Measurements from ENCODE around the gene MAP4K3.
"Not testable (repeated sequence)": the region's sequence is repeated elsewhere in the genome, so short reads cannot be mapped to it uniquely, and the experiment has no call there.

MAP4K3 gene

GRCh38 chr2:39264733-39265132, 172.4 kb downstream of the MAP4K3 start:
- TF ChIP-seq POLR2A (IDR thresholded peaks at IDR 0.05; ENCODE audit: low read length) (no peak), GATA1 (IDR thresholded peaks at IDR 0.05; ENCODE audit: low read depth, low read length) (no peak)
- DNase-seq = no peak

- no peak for TF ChIP-seq GATA1 (IDR thresholded peaks at IDR 0.05; ENCODE audit: low read depth, low read length)
- no peak for TF ChIP-seq POLR2A (IDR thresholded peaks at IDR 0.05; ENCODE audit: low read length)
- DNase-seq = no peak
Observed at GRCh38 chr2:39260087-39260486, 177.0 kb downstream of the MAP4K3 start.

- TF ChIP-seq POLR2A (IDR thresholded peaks at IDR 0.05; ENCODE audit: low read length) (no peak), GATA1 (IDR thresholded peaks at IDR 0.05; ENCODE audit: low read depth, low read length) (no peak)
- no peak for DNase-seq
Observed at GRCh38 chr2:39256040-39256439, 181.0 kb downstream of the MAP4K3 start.

GRCh38 chr2:39252888-39253518, 184.1 kb downstream of the MAP4K3 start:
- no peak for DNase-seq
- no peak for TF ChIP-seq GATA1 (IDR thresholded peaks at IDR 0.05; ENCODE audit: low read depth, low read length)

- DNase-seq = no peak
- TF ChIP-seq GATA1 (IDR thresholded peaks at IDR 0.05; ENCODE audit: low read depth, low read length) = no peak
- no peak for TF ChIP-seq POLR2A (IDR thresholded peaks at IDR 0.05; ENCODE audit: low read length)
Observed at GRCh38 chr2:39247512-39248043, 189.5 kb downstream of the MAP4K3 start.

GRCh38 chr2:39246382-39246980, 190.6 kb downstream of the MAP4K3 start:
- TF ChIP-seq GATA1 (IDR thresholded peaks at IDR 0.05; ENCODE audit: low read depth, low read length) = no peak
- TF ChIP-seq POLR2A (IDR thresholded peaks at IDR 0.05; ENCODE audit: low read length) = no peak

GRCh38 chr2:39244963-39245625, 192.0 kb downstream of the MAP4K3 start:
- peak; percentile 22 to 32 for DNase-seq
- TF ChIP-seq POLR2A (IDR thresholded peaks at IDR 0.05; ENCODE audit: low read length) = peak; percentile 80

More at GRCh38 chr2:39246382-39246980, 190.6 kb downstream of the MAP4K3 start:
- DNase-seq = no peak

GRCh38 chr2:39244241-39244862, 192.7 kb downstream of the MAP4K3 start:
- DNase-seq = not testable (repeated sequence)

GRCh38 chr2:39243469-39244123, 193.5 kb downstream of the MAP4K3 start, which contains the start of gene CDKL4:
TSS of gene CDKL4 (minus strand) at chr2:39243970.
- DNase-seq = peak; percentile 25 to 35
- TF ChIP-seq GATA1 (IDR thresholded peaks at IDR 0.05; ENCODE audit: low read depth, low read length) (no peak), POLR2A (IDR thresholded peaks at IDR 0.05; ENCODE audit: low read length) (no peak)

- no peak for DNase-seq
Observed at GRCh38 chr2:39241588-39241987, 195.5 kb downstream of the MAP4K3 start.

GRCh38 chr2:39240758-39241157, 196.3 kb downstream of the MAP4K3 start:
- TF ChIP-seq GATA1 (IDR thresholded peaks at IDR 0.05; ENCODE audit: low read depth, low read length) (no peak), POLR2A (IDR thresholded peaks at IDR 0.05; ENCODE audit: low read length) (no peak)

More at GRCh38 chr2:39241588-39241987, 195.5 kb downstream of the MAP4K3 start:
- no peak for TF ChIP-seq POLR2A (IDR thresholded peaks at IDR 0.05; ENCODE audit: low read length)
- TF ChIP-seq GATA1 (IDR thresholded peaks at IDR 0.05; ENCODE audit: low read depth, low read length) = no peak

GRCh38 chr2:39234754-39235153, 202.3 kb downstream of the MAP4K3 start:
- TF ChIP-seq POLR2A (IDR thresholded peaks at IDR 0.05; ENCODE audit: low read length) (no peak), GATA1 (IDR thresholded peaks at IDR 0.05; ENCODE audit: low read depth, low read length) (no peak)
- peak in 1 of 2 experiments; percentile 36 for DNase-seq

More at GRCh38 chr2:39240758-39241157, 196.3 kb downstream of the MAP4K3 start:
- DNase-seq = no peak

GRCh38 chr2:39232141-39232540, 204.9 kb downstream of the MAP4K3 start:
- TF ChIP-seq GATA1 (IDR thresholded peaks at IDR 0.05; ENCODE audit: low read depth, low read length) (no peak), POLR2A (IDR thresholded peaks at IDR 0.05; ENCODE audit: low read length) (no peak)
- DNase-seq = no peak

All from erythroblast (primary cell).